K562 (cell line): ENCODE data around the gene GALM. TPM values are rescaled to one million over a fixed set of nuclear protein-coding genes. Genes with fewer than 3 reads are reported as not detected.

Experiments used
- ATAC-seq: fragments of 200-7000 bp; cut with Tn5 transposase; 3 replicates; pipeline ENCODE4 v1.9.1; 2020; ENCODE audit warnings: moderate library complexity
- BruUV-seq: library from RNA; stranded (reverse); fragments of 400-500 nt; replicated peaks from 2 replicates; lab custom pipeline; 2021; lab: Mats Ljungman, UMichigan
- CTCF ChIA-PET: fragments of 300-600 bp; formaldehyde crosslinking; extraction: SDS; loops from one replicate; lab custom pipeline; 2021; ENCODE audit warnings: low intra/inter-chr PET ratio; lab: Yijun Ruan, JAX
- POLR2A ChIA-PET: fragments of 300-600, 350-650 bp; sonication (Branson Sonifier 250); formaldehyde crosslinking; extraction: SDS; loops from one replicate; lab custom pipeline; 2021; ENCODE audit warnings: antibody characterized with exemption, inconsistent platforms; lab: Yijun Ruan, JAX
- DNase-seq, 4 experiments: peaks; one replicate each; pipeline versions ENCODE4 v3.0.0 to v3.0.0-alpha.2; 2011 to 2018; ENCODE audit warnings: low spot score in 3 of 4, mixed read lengths in 3 of 4; ENCODE audit errors: extremely low read depth in 1 of 4
- FAIRE-seq: peaks from 2 replicates; lab custom pipeline; 2011; peaks lifted over from hg19 to GRCh38; lab: Jason Lieb, UNC
- H2AFZ ChIP-seq: 2 replicates; pipeline ENCODE4 v1.6.0; 2011; ENCODE audit warnings: low read depth, low read length, control low read depth, inconsistent platforms
- H3K27ac ChIP-seq: fragments of 200-600 bp; 3 replicates; pipeline ENCODE4 v1.8.0; 2011; ENCODE audit warnings: low read depth, mild to moderate bottlenecking, control low read depth, inconsistent platforms, low read length, moderate library complexity, mixed read lengths; ENCODE audit errors: extremely low read depth
- H3K27me3 ChIP-seq, 2 experiments: fragments of 300-600 bp in 1 of 2; 2 replicates in 1 of 2; 3 replicates in 1 of 2; pipeline versions ENCODE4 v1.6.0 to v1.8.0; 2011; ENCODE audit warnings: inconsistent platforms in 2 of 2, low read length in 2 of 2, mild to moderate bottlenecking in 1 of 2, mixed read lengths in 1 of 2, moderate library complexity in 1 of 2; ENCODE audit not compliant: control insufficient read depth in 2 of 2, insufficient read depth in 2 of 2
- H3K36me3 ChIP-seq: fragments of 300-600 bp; 3 replicates; pipeline ENCODE4 v1.8.0; 2011; ENCODE audit warnings: mild to moderate bottlenecking, low read length, inconsistent platforms; ENCODE audit not compliant: control insufficient read depth, insufficient read depth
- H3K4me1 ChIP-seq, 2 experiments: fragments of 200-600 bp in 1 of 2; replicated peaks in 1 of 2; 2 replicates in 1 of 2; 3 replicates in 1 of 2; pipeline versions ENCODE4 v1.5.1 to v1.8.0; 2011; ENCODE audit warnings: inconsistent platforms in 2 of 2, low read length in 2 of 2, mild to moderate bottlenecking in 1 of 2, mixed read lengths in 1 of 2, moderate library complexity in 1 of 2; ENCODE audit not compliant: control insufficient read depth in 2 of 2, insufficient read depth in 2 of 2
- H3K4me2 ChIP-seq: 2 replicates; pipeline ENCODE4 v1.6.1; 2011; ENCODE audit warnings: low read length, control low read depth, inconsistent platforms, mixed read lengths; ENCODE audit not compliant: insufficient read depth
- H3K4me3 ChIP-seq: fragments of 200-600 bp; sonication (generic), shearing (Covaris generic); 2 replicates; pipeline ENCODE4 v1.5.1; 2016; ENCODE audit warnings: control low read depth, inconsistent platforms
- H3K79me2 ChIP-seq: fragments of 200-600 bp; 3 replicates; pipeline ENCODE4 v1.8.0; 2011; ENCODE audit warnings: low read length, inconsistent platforms; ENCODE audit not compliant: control insufficient read depth, insufficient read depth
- H3K9ac ChIP-seq, 2 experiments: 2 replicates each; pipeline versions ENCODE4 v1.6.0 to v1.6.1; 2011; ENCODE audit warnings: low read depth in 2 of 2, low read length in 2 of 2, control low read depth in 1 of 2, inconsistent platforms in 1 of 2, mild to moderate bottlenecking in 1 of 2, mixed read lengths in 1 of 2; ENCODE audit not compliant: insufficient read depth in 1 of 2
- H3K9me1 ChIP-seq: one replicate; pipeline ENCODE4 v1.6.0; 2011; ENCODE audit warnings: inconsistent platforms, mild to moderate bottlenecking, low read length, moderate library complexity; ENCODE audit not compliant: control insufficient read depth, insufficient read depth
- H3K9me3 ChIP-seq: replicated peaks from 2 replicates; pipeline ENCODE4 v1.5.1; 2011; ENCODE audit warnings: low read depth, low read length, inconsistent platforms; ENCODE audit not compliant: control insufficient read depth, insufficient read depth
- H4K20me1 ChIP-seq: replicated peaks from 2 replicates; pipeline ENCODE4 v1.6.1; 2011; ENCODE audit warnings: low read length, inconsistent platforms, mixed read lengths; ENCODE audit not compliant: control insufficient read depth, insufficient read depth
- NFIC ChIP-seq: fragments of 450-650 bp; IDR thresholded peaks from 2 replicates; pipeline ENCODE4 v1.6.1; 2017; ENCODE audit warnings: mild to moderate bottlenecking, inconsistent platforms
- NFRKB ChIP-seq: fragments of 450-650 bp; IDR thresholded peaks from 2 replicates; pipeline ENCODE4 v1.6.1; 2016; ENCODE audit warnings: low read depth
- POLR2A ChIP-seq: fragments of 450-650 bp; conservative IDR thresholded peaks from 2 replicates; pipeline ENCODE4 v1.6.1; 2016
- RBM25 ChIP-seq: fragments of 200-400 bp; formaldehyde crosslinking; IDR thresholded peaks from 2 replicates; pipeline ENCODE4 v1.6.1; 2018; ENCODE audit warnings: low read length, low read depth, moderate library complexity; ENCODE audit not compliant: severe bottlenecking
- SLC30A9 ChIP-seq: fragments of 250-450 bp; sonication (Bioruptor Pico); IDR thresholded peaks from 2 replicates; pipeline ENCODE4 v1.8.0; 2022; ENCODE audit warnings: mild to moderate bottlenecking, moderate library complexity
- ZBTB7A ChIP-seq: IDR thresholded peaks from 2 replicates; pipeline ENCODE4 v1.6.1; 2011; ENCODE audit warnings: low read depth, mild to moderate bottlenecking, low read length, moderate library complexity, borderline replicate concordance; ENCODE audit not compliant: control insufficient read depth
- ZNF133 ChIP-seq: fragments of 250-450 bp; sonication (Bioruptor Pico); IDR thresholded peaks from 2 replicates; pipeline ENCODE4 v1.4.0; 2020; ENCODE audit warnings: mild to moderate bottlenecking
- ZNF146 ChIP-seq: IDR thresholded peaks from one replicate; pipeline ENCODE4 v1.6.1; 2018; ENCODE audit warnings: missing compliant biosample characterization; ENCODE audit not compliant: unreplicated experiment
- ZNF384 ChIP-seq: IDR thresholded peaks from 2 replicates; pipeline ENCODE4 v1.6.1; 2012; ENCODE audit warnings: low read depth, low read length, improper control_type of control experiment
- WGBS: fragments of 100-300 bp; shearing (Covaris generic); methylation state at CpG from one replicate; pipeline ENCODE4 v1.1.6; 2016; ENCODE audit warnings: low coverage, mixed read lengths; ENCODE audit not compliant: insufficient coverage; ENCODE audit errors: missing lambda C conversion rate; 5-methylcytosine and 5-hydroxymethylcytosine counted together
- in situ Hi-C: fragments of 300-500 bp; cut with MboI; formaldehyde crosslinking; loops from 4 replicates; pipeline ENCODE4 v1.15.0; 2018; ENCODE audit warnings: inconsistent platforms, mixed read lengths
- intact Hi-C: fragments of 100-400 bp; cut with micrococcal nuclease; formaldehyde crosslinking; loops from 2 replicates; pipeline ENCODE4 v1.14.2; 2022
- polyA plus RNA-seq, 8 experiments: library from polyadenylated mRNA; depleted of rRNA in 4 of 8; stranded (reverse) in 5 of 8; unstranded in 3 of 8; fragments of >200 nt; fragmentation: Nextera tagmentation in 2 of 8; fragmentation: Illumina TruSeq in 1 of 8; extraction: Ambion mirVana in 2 of 8; extraction: Trizol in 1 of 8; gene quantifications; 2 replicates each; pipeline versions ENCODE4 v1.2.1 to v1.2.3, GENCODE V29; 2011 to 2014; ENCODE audit warnings: inconsistent platforms in 1 of 8, missing spikeins in 1 of 8
- total RNA-seq, 7 experiments: library from RNA; depleted of rRNA in 6 of 7; stranded (reverse); fragments of >200 nt in 6 of 7; fragmentation: Illumina TruSeq in 2 of 7; extraction: Trizol in 2 of 7; gene quantifications; 2 replicates each; pipeline versions ENCODE4 v1.2.1 to v1.2.3, GENCODE V29; 2011 to 2021; ENCODE audit warnings: low replicate concordance in 1 of 7
- TF ChIP-seq, protein P1 (sequence below): fragments of 250-450 bp; sonication (Bioruptor Pico); IDR thresholded peaks from 2 replicates; pipeline ENCODE4 v1.8.0; 2022; ENCODE audit warnings: moderate library complexity, mild to moderate bottlenecking, inconsistent platforms
- TF ChIP-seq, protein P2 (sequence below): fragments of 200-800 bp; sonication (Bioruptor generic); IDR thresholded peaks from 2 replicates; pipeline ENCODE4 v1.6.1; 2017; ENCODE audit warnings: missing genetic modification characterization, missing compliant biosample characterization

GALM gene
- total and polyA plus RNA-seq, 9 of the 15 experiments (the other 6 are each of a cell fraction or from before 2014, with no cell fraction given) = 22.1 to 51.7 (median 27.9) TPM

DNA sequence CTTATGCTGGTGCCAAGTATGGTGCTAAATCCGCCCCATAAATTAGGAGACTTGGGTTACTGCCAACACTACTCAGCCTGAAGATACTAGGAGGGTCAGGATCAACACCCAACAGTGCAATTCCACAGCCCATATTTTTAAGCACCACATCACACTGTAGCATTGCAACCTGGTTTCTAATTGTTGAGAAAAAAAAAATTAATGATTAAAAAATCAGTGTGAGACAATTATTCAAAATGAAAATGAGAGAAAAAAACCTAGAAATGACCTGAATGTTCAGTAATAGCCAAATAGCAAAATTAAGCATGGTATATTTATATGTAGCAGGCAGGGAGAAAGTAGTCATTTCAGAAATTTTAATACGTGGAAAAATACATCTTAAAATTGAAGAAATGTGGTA is 33.9 kb upstream of the GALM start:
- H3K27ac ChIP-seq = no peak overlapping the region
- ATAC-seq (no peak), FAIRE-seq (no peak), DNase-seq (no peak)
- POLR2A ChIA-PET = no interaction called here
- 82% methylated on average over 2 of the region's 2 CpGs for WGBS
- H3K4me3 ChIP-seq = no peak overlapping the region
- H3K9me1 ChIP-seq = no peaks in the 10 kb centered on the region
- TF ChIP-seq NFIC = peak; percentile 54; the same call in 1 of the 2 replicates
- TF ChIP-seq NFRKB = no peak
- H3K4me2 ChIP-seq = no peak overlapping the region
- no TSS peak for BruUV-seq
- in situ Hi-C loops = no loop called here
- intact Hi-C loops = no loop called here
- peaks cover 0 to 5% of the 10 kb centered on the region in 2 experiments; a peak in 2 of 5 replicates for H3K4me1 ChIP-seq
- no peak overlapping the region for H2AFZ ChIP-seq
- H3K9me3 ChIP-seq = no peaks in the 10 kb centered on the region
- no peaks in the 10 kb centered on the region for H3K36me3 ChIP-seq
- CTCF ChIA-PET = no interaction called here
- H3K27me3 ChIP-seq = no peaks in the 10 kb centered on the region
- no peaks in the 10 kb centered on the region for H4K20me1 ChIP-seq
- no peaks in the 10 kb centered on the region for H3K79me2 ChIP-seq
- no peak overlapping the region for H3K9ac ChIP-seq

DNA sequence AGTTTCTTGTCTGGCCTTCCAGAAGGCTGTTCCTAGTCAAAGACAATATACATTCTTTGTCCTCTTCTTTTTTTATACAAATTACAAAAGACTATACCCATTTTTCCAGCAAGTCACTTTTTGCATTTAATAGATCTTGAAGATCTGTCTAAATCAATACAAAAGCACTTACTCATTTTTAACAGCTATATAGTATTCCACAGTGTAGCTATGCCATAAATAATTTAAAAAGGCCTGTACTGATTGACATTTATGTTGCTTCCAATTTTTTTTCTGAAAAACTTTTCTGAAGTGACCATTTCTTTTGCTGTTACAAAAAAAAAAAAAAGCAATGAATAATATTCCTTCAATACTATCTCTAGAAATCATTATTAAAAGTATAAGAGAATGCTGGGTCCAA is 32.9 kb upstream of the GALM start:
- CTCF ChIA-PET = no interaction called here
- POLR2A ChIA-PET = no interaction called here
- Histone ChIP-seq H3K27ac (no peak overlapping the region), H2AFZ (no peak overlapping the region), H4K20me1 (no peaks in the 10 kb centered on the region), H3K9me1 (no peaks in the 10 kb centered on the region), H3K4me1 (peaks cover 0 to 5% of the 10 kb centered on the region in 2 experiments; a peak in 2 of 5 replicates), H3K79me2 (no peaks in the 10 kb centered on the region), H3K4me2 (no peak overlapping the region), H3K36me3 (no peaks in the 10 kb centered on the region), H3K9ac (no peak overlapping the region), H3K27me3 (no peaks in the 10 kb centered on the region), H3K9me3 (no peaks in the 10 kb centered on the region), H3K4me3 (no peak overlapping the region)
- no TSS peak for BruUV-seq
- DNase-seq (no peak), FAIRE-seq (no peak), ATAC-seq (no peak)
- intact Hi-C loops (no loop called here), in situ Hi-C loops (no loop called here)
- TF ChIP-seq RBM25 (peak; percentile 56), POLR2A (no peak), ZBTB7A (no peak), ZNF133 (CRISPR knock-in tag) (no peak), ZNF384 (no peak), ZNF146 (CRISPR knock-in tag) (peak; percentile 78), SLC30A9 (CRISPR knock-in tag) (no peak)
- TF ChIP-seq, protein P1, sequence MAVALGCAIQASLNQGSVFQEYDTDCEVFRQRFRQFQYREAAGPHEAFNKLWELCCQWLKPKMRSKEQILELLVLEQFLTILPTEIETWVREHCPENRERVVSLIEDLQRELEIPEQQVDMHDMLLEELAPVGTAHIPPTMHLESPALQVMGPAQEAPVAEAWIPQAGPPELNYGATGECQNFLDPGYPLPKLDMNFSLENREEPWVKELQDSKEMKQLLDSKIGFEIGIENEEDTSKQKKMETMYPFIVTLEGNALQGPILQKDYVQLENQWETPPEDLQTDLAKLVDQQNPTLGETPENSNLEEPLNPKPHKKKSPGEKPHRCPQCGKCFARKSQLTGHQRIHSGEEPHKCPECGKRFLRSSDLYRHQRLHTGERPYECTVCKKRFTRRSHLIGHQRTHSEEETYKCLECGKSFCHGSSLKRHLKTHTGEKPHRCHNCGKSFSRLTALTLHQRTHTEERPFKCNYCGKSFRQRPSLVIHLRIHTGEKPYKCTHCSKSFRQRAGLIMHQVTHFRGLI = no peak
- TF ChIP-seq, protein P2, sequence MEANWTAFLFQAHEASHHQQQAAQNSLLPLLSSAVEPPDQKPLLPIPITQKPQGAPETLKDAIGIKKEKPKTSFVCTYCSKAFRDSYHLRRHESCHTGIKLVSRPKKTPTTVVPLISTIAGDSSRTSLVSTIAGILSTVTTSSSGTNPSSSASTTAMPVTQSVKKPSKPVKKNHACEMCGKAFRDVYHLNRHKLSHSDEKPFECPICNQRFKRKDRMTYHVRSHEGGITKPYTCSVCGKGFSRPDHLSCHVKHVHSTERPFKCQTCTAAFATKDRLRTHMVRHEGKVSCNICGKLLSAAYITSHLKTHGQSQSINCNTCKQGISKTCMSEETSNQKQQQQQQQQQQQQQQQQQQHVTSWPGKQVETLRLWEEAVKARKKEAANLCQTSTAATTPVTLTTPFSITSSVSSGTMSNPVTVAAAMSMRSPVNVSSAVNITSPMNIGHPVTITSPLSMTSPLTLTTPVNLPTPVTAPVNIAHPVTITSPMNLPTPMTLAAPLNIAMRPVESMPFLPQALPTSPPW = no peak
